OCI-LY1 (cell line): ENCODE measurements around the gene CLEC20A.

Experiments used
- CTCF ChIP-seq: fragments of 200-600 bp; sonication (generic), shearing (Covaris generic); IDR thresholded peaks from 2 replicates; pipeline ENCODE4 v1.5.1; 2017; ENCODE audit warnings: mild to moderate bottlenecking, antibody characterized with exemption, low read length, moderate library complexity, mixed read lengths
- EZH2 ChIP-seq: fragments of 200-600 bp; sonication (generic), shearing (Covaris generic); IDR thresholded peaks from 2 replicates; pipeline ENCODE4 v1.8.0; 2017; ENCODE audit warnings: borderline replicate concordance, mixed run types, mild to moderate bottlenecking, antibody characterized with exemption, low read length, moderate library complexity, mixed read lengths

DNA sequence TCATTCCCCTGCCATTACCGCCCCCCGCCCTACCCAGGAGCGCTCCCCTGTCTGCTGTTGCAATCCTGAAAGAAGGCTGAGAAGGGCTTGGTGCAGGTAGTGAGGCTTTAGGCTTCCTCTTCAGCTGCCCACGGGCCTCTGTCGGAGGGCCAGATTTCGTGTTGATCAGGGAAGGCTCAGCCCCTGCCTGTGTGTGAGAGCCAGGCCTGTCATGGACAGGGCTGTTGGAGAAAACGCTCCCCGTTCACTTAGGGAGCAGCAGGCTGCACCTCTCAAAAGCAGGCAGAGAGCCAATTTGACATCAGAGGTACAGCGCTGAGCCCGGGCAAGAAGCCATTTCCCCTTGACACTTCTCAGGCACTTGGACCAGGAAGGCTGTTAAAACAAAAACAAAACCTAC is 35.1 kb upstream of the CLEC20A start:
- no peak for TF ChIP-seq CTCF
- TF ChIP-seq EZH2: no peak
